GM19324 (cell line): ENCODE data around the gene TCP10L.
"Not testable (repeated sequence)": the region's sequence is repeated elsewhere in the genome, so short reads cannot be mapped to it uniquely, and the experiment has no call there.

Experiments
- ATAC-seq: cut with Tn5 transposase; IDR thresholded peaks from one replicate; pipeline ENCODE4 v1.9.1; 2021; ENCODE audit warnings: mild to moderate bottlenecking, moderate library complexity; ENCODE audit not compliant: unreplicated experiment, low FRiP score

The TCP10L gene, protein sequence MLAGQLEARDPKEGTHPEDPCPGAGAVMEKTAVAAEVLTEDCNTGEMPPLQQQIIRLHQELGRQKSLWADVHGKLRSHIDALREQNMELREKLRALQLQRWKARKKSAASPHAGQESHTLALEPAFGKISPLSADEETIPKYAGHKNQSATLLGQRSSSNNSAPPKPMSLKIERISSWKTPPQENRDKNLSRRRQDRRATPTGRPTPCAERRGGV

DNA sequence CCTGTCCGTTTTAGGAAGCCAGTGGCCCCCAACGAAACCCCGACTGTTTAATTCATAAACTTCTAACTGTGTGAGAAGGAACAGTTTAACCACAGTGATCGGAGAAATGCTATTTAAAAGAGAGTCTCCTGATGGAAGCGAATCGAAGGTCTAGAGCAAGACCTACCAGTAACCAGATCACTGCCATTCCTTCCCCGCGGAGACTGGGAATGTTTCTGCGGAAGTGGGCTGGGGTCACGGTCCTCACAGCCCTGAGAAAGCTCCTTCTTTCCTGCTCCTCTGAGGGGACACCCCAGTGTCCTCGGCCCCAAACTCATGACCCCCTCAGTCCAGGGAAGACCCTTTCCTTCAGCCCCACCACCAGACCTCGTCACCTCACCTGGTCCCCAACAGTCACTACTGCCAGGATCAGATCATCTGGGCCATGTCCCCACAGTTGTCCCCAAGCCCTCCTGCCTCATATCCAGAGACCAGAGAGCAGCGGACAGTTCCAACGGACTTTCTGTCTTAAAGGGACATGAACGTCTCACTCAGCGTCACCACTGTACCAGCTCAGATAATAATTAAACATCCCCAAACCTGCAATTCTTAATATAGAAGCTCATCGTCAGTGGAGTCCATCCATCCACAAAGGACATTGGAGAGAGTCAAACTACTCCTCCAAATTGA is at the start of gene TCP10L:
Gene TCP10L, minus strand, starts transcription at position 482 of the 669 bp plus-strand sequence. CDS start 1,219 bp downstream, outside the sequence.
- no peak for ATAC-seq

DNA sequence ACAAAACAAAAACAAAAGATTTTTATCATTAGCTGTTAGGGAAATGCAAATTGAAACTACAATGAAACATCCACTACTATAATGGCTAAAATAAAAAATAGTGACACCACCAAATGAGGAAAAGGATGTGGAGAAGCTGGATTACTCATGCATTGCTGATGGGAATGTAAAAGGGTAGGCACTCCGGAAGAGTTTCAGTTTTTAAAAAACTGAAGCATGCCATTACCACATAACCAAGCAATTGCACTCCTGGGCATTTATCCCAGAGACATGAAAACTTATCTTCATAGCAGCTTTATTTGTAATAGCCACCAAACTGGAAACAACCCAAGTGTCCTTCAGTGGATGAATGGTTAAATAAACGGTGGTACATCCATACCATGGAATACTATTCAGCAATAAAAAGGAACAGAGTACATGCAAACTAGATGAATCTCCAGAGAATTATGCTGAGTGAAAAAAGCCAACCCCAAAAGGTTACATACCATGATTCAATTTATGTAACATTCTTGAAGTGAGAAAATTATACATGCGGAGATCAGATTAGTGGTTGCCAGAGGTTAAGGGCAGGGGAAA is 41.4 kb upstream of the TCP10L start:
- no peak for ATAC-seq

DNA sequence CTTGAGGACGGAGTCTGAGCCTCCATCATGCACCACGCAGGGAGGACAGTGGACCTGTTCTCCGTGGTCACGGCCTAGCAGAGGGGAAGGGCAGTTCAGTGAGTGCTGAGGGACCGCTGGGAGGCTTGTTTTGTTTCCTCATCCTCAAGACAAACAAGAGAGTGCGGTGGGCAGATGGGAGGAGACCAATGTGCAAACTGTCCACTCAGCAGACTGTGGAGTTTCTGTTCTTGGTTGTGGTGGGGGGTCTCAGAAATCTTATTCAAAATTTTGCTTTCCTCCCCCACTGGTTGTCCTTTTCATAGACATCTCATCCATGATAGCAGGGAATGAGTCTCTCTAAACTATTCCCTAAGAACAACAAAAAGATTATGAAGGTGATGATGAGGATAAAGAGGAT is 32.9 kb upstream of the TCP10L start:
- not testable (repeated sequence) for ATAC-seq

DNA sequence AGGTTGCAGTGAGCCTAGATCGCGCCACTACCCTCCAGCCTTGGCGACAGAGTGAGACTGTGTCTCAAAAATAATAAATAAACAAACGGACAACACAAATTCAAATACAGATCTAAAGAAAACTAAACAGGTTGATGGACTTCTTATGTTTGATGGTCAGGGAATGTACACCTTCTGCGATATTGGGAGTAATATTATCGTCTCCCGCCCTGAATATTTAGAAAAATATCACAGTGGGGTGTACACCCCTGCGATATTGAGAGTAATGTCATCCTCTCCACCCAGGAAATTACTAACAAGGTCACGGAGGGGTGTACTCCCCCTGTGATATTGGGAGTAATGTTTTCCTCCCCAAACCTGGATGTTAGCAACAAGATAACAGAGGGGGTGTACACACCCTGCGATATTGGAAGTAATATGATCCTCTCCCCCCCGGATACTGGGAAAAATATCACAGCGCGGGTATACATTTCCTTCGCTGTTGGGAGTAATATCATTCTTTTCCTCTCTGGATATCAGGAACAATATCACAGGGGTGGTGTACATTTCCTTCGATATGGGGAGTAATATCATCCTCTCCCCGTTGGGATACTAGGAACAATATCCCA is 28.2 kb upstream of the TCP10L start:
- no peak for ATAC-seq

DNA sequence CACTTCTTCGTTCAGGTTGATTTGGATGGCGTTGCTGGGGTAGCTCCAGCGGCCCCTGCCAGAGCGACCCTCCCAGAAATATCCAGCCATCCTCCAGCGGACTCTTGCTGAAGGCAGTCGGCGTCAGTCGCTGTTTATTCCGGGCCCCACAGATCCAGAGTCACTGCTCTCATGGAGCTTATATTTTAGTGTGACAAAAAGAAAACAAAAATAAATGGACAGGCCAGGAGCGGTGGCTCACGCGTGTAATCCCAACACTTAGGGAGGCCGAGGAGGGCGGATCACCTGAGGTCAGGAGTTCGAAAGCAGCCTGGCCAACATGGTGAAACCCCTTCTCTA is 27.6 kb upstream of the TCP10L start:
- ATAC-seq, result no peak

DNA sequence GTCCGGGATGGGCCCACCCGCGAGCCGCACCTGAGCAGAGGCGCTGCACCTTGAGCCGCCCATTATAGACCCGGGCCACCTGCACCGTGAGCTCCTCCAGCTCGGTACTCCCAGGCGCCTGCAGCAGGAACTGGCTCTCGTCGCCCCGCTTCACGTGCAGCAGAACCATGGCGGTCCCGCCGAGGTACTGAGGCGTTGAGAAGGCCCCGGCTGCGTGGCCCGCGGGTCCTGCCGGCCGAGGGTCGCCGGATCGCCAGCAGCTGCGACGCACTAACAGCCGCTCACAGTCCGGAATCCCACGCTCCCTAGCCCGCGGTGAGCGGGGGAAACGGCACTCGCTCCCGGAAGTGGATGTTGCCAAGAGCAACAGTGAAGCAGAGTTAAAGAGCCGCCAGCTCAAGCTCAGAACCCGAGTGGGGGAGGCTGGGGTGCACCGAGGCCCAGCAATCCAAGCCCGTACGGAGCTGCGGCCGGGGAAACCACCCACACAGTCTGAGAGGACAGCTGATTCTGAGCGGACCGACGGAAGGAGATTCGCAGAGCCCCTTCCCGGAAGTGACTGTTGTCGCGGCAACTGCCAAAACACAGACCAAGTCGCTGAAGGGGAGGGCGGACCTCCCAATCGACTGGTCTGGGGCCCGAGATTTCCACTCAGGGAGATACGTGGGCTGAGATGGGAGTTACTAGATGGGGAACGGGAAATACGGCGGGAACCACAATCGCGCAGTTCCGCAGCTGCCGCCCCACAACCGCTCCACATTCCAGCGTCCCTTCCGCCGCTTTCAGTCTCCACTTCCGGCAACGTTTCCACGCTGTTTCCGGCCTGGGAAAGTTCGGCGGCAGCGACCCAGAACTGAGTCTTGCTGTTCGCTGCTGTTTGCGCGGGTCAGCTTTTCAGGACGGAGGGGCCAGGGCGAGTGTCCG is 27.0 kb upstream of the TCP10L start, which contains the start of gene CFAP298:
Gene CFAP298, minus strand, starts transcription at position 303 of the 924 bp plus-strand sequence. Its CDS starts 134 bp downstream, at position 169.
- ATAC-seq, result peak; percentile 98

DNA sequence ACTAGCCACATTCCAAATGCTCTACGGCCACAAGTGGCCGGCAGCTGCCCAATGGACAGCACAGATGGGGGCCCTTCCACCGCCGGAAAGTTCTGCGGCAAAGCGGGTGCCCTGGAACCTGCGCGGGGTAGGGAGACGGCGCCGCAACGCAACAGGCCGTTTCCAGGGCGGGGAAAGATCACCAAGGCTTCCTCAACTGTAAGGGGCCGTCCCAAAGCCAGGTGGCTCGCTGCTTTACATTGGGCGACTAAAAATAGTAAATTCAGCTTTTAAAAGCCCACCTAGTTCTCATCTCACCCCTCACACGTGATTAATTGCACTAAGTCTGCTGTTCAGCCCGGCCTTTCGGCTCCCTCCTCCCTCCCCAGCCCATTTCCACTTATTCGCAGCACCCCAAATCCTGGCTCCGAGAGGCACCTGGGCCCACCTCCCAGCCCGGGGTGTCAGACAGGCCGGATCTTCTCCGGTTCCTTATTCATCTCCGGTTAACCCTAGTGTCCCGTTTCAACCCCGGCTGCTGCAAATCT is 26.2 kb upstream of the TCP10L start:
- ATAC-seq, result no peak

DNA sequence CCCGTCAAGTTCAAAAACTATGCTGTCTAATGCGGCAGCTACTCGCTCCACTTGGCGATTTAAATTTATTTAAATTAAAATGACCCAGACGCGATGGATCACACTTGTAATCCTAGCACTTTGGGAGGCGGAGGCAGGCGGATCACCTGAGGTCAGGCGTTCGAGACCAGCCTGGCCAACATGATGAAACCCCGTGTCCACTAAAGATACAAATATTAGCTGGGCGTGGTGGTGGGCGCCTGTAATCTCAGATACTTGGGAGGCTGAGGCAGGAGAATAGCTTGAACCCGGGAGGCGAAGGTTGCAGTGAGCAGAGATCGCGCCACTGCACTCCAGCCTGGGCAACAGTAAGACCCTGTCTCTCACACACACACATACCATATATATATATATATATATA is 25.6 kb upstream of the TCP10L start:
- ATAC-seq, result not testable (repeated sequence)

DNA sequence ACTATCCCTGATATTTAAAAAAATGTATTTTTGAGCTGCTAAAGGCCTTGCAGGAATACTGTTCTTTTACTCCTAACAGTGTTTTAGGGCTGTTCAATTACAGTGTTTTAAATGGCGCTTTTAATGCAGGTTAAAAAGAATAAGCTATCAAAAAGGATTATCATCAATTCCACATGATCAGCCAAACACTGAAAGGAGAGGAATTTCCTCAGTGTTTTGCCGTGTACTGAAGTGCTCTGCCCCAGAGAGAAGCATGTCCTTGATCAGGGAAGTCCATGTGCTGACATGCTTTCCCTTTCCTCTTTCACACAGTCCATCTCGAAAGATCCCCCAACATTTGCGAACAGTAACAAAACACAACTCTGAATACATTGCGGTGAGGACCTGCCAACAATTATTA is 23.5 kb upstream of the TCP10L start:
- ATAC-seq, result no peak

DNA sequence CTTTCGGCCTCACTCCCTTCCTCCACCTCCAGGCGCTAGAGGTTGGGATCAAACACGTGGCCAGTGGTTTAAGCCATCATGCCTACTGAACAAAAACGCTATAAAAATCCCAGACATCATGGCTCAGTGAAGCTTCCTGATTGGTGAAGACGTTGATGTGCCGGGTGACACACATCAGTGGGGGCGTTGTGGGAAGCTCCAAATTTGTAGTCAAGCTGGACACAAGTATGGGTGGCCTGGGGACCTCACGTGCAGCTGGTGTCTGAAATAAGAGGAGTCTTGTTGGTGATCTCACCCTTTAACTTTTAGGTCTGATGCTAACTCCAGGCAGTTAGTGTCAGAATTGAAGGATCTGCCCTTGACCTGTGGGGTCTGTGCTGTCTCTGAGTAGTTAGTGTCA is 20.1 kb upstream of the TCP10L start:
- ATAC-seq, result no peak

DNA sequence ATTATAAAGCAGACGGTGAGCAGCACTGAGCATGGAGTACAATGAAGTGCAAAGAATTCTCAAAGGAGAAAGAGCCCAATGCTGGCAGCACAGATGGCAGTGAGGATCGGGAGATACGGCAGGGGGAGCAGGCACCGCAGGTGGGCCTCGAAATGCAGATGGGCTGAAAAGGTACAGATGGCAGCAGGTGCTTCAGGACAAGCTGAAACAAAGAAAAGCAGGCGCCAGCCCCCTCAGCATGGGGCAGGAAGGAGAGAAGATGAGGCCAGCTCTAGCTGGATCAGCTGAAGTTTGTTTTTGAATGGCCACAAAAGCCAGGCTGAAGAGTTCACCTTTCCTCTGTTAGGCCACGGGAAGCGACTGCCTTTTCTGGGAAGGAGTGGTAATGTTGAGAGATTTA is 19.1 kb upstream of the TCP10L start:
- no peak for ATAC-seq

DNA sequence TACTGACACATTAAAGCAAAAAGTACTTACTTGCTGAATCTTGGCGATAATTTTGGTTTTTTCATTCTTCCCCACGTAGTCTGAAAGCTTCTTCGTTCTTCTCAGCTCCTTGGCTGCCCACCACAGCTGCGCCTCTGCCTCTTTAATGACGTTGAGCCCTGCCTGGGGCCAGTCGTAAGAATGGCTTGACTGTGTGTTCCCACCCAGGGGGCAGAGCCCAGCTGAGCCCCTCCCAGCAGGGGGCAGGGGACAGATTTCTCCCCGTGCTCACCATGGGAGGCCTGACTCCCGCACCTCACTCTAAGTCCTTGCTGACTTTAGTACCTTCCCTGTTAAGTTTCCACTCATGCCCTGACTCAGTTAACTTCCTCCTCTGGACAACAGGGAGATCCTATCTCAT is 17.8 kb upstream of the TCP10L start:
- no peak for ATAC-seq

DNA sequence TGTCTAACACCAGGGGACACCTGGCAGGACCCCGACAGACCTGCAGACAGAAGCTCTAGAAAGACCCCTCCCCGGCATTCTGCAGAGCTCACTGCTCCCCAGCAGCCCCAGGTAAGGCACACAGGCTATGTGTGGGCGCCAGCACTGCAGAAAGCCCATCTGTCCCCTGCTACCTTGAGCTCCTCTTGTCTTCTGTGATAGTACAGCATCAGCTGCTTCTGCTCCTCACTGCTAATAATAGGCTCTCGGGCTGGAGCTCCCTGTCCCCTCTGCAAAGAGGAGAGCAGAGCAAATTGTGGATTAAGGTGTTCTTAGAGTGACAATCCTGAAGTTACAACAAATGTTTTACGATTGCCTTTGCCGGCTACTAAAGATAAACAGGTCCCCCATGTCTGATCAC is 16.8 kb upstream of the TCP10L start:
- no peak for ATAC-seq

DNA sequence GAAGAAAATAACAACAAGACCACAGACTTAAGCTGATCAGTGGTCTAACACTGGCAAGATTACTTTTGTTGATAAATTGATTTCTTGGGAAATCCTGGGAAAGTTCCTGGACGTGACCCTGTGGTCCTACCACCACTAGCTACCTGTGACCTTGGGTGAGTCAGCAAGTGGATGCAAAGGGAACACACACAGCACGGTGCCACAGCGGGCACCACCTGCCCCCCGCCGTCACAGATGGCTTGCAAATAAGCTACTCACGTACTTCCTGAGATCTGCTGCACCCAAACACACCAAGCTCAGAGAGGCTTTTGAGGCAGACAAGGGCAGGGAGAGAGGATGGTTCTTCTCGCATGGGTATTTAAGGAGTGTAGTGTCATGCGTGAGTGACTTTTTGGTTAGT is 14.2 kb upstream of the TCP10L start:
- no peak for ATAC-seq

DNA sequence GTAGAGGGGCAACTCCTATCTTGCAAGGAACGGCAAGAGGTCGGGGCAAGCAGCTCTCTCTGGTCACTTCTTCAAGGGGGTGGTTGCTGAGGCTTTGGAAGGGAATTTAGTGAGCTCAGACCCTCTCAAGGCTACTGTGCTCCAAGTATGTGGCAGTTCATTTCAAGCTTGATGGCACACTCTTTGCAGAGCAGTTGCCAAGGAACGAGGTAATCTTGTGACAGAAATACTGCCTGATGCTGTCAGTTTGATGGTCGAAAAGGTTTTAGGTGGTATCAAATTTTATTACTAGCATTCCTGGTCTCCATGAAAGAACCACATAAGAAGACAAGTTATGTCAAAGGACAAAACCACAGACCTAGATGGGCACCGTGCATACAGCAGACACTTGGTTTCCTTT is 13.8 kb upstream of the TCP10L start:
- ATAC-seq, result no peak

DNA sequence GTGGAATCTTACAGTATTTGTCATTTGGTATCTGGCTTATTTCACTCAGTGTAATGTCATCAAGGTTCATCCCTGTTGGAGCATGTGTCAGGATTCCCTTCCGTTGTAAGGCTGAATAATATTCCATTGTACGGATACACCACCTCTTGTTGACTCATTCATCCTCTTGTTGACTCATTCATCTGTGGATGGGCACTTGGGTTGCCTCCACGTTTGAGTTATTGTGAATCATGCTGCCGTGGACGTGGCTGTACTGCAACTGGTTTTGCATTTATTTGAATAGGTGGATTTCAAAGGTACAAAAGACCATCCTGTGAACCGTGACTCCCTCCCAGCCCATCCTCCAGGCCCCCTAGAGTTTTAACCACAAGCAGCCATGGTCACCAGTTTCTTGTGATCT is 11.9 kb upstream of the TCP10L start:
- no peak for ATAC-seq

DNA sequence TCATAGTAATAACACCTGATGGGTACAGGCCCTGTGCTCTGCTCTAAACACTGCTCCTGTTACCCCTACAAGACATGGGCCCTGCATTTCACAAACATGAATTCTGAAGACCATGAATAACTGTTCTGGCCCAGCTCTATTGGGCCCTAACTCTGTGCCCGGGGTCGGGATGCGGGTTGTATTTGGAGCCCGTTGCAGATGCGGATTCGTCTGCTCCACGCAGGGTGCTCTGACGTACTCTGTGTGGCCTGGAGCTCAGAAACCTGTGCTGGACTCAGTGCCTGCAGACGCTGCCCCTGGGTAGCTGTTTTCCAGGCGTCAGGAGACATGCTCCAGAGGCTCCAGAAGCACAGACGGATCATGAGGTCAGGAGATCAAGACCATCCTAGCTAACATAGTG is 10.1 kb upstream of the TCP10L start:
- no peak for ATAC-seq

DNA sequence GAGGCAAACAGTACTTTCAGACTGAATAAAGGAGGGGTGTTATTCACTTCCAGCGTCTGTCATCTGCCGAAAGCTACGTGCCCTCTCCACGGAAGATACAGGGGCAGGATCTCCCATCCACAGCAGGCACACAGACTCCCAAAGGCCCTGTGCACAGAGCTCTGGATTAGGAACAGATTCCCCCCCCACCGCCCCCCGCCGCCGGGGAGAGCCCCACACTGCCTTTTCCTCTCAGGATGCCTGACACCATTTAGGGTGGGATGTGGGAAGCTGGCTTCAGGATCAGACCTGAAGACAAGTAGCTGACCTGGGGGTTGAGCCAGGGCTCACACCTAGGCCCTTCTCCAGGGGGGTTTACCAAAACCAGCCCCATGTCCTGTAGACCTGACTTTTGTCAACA is 8.4 kb upstream of the TCP10L start:
- ATAC-seq, result no peak

DNA sequence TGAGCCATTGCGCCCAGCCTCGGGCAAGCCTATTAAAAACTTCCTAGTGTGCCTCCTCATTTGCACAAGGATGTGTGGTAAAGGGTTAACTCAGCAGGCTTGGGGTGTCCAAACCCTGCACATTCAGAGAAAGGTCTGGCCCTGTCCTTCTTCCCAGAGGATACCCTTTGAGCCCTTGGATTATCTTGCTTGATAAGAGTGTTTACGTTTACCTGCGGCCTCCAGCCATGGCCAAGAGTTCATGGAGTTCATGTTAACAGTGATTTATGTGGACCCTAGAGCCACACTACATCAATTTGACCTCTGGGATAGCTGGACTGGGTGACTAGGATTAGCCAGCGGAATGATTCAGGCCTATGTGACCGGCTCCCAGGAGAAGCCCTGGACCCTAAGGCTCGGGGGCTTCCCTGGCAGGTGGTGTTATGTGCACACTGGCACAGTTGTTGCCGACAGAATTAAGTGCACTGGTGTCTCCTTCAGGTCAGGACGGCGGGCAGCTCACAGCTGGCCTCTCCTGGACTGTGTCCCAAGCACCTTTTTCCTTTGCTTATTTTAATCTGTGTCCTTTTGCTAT is 7.7 kb upstream of the TCP10L start:
- ATAC-seq, result no peak

DNA sequence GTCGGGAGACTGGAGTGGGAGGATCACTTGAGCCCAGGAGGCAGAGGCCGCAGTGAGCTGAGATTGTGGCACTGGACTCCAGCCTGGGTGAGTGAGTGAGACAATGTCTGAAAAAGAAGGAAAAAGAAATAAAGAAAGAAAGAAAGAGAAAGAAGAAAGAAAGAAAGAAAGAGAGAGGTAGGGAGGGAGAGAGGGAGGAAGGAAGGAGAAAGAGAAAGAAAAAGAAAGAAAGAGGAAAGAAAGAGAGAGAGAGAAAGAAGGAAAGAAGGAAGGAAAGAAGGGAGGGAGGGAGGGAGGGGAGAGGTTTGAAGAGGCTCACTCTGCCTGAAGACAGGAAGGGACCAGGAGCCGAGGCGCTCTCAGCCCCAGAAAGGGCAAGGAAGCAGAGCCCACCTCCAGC is 4.8 kb upstream of the TCP10L start:
- no peak for ATAC-seq
